SK-N-SH (cell line): Measurements from ENCODE around the gene MEF2C. TPM values are rescaled to one million over a fixed set of nuclear protein-coding genes. Genes with fewer than 3 reads are reported as not detected.
A peak's percentile ranks its signal among the peaks of the same experiment; 100 is the strongest.

Source experiments
- CTCF ChIA-PET: fragments of 300-600, 350-600 bp; formaldehyde crosslinking; extraction: SDS; loops from one replicate; lab custom pipeline; 2021; lab: Yijun Ruan, JAX
- POLR2A ChIA-PET: fragments of 350-600 bp; sonication (Branson Sonifier 250); formaldehyde crosslinking; extraction: SDS; loops from one replicate; lab custom pipeline; 2020; ENCODE audit warnings: antibody characterized with exemption, inconsistent platforms; lab: Yijun Ruan, JAX
- DNase-seq: peaks from one replicate; pipeline ENCODE4 v3.0.0; 2012
- H2AFZ ChIP-seq: fragments of 200-600 bp; sonication (generic); 2 replicates; pipeline ENCODE4 v1.8.1; 2016; ENCODE audit warnings: antibody characterized with exemption, mild to moderate bottlenecking, low read depth
- H3F3A ChIP-seq: fragments of 200-600 bp; sonication (generic); replicated peaks from 2 replicates; pipeline ENCODE3; 2016; ENCODE audit warnings: antibody characterized with exemption, mild to moderate bottlenecking; ENCODE audit not compliant: insufficient read depth
- H3K27ac ChIP-seq, 2 experiments: fragments of 200-500 bp in 1 of 2; fragments of 200-600 bp in 1 of 2; sonication (Bioruptor generic) in 1 of 2; sonication (generic), shearing (Covaris generic) in 1 of 2; 2 replicates each; pipeline versions ENCODE4 v1.5.1 to v1.6.1; 2014 to 2016; ENCODE audit warnings: low read depth in 2 of 2, inconsistent platforms in 1 of 2, low read length in 1 of 2, mild to moderate bottlenecking in 1 of 2, mixed read lengths in 1 of 2
- H3K27me3 ChIP-seq: fragments of 200-600 bp; sonication (generic), shearing (Covaris generic); 2 replicates; pipeline ENCODE4 v1.6.1; 2016; ENCODE audit warnings: mixed run types; ENCODE audit not compliant: insufficient read depth
- H3K36me3 ChIP-seq, 2 experiments: fragments of 200-500 bp in 1 of 2; fragments of 200-600 bp in 1 of 2; sonication (Bioruptor generic) in 1 of 2; sonication (generic) in 1 of 2; replicated peaks in 1 of 2; 2 replicates each; pipeline versions ENCODE3 to v1.5.1; 2014 to 2016; ENCODE audit warnings: low read length in 1 of 2, mild to moderate bottlenecking in 1 of 2; ENCODE audit not compliant: insufficient read depth in 2 of 2, control insufficient read depth in 1 of 2
- H3K4me1 ChIP-seq, 2 experiments: fragments of 200-500 bp in 1 of 2; fragments of 200-600 bp in 1 of 2; sonication (Bioruptor generic) in 1 of 2; sonication (generic), shearing (Covaris generic) in 1 of 2; 2 replicates each; pipeline versions ENCODE4 v1.5.1 to v1.6.1; 2014 to 2016; ENCODE audit warnings: low read depth in 1 of 2, low read length in 1 of 2, mixed run types in 1 of 2; ENCODE audit not compliant: insufficient read depth in 2 of 2, control insufficient read depth in 1 of 2
- H3K4me2 ChIP-seq: fragments of 200-600 bp; sonication (generic), shearing (Covaris generic); 2 replicates; pipeline ENCODE4 v1.6.1; 2017; ENCODE audit warnings: mixed run types
- H3K4me3 ChIP-seq, 2 experiments: fragments of 200-500 bp in 1 of 2; fragments of 200-600 bp in 1 of 2; sonication (Bioruptor generic) in 1 of 2; sonication (generic), shearing (Covaris generic) in 1 of 2; 2 replicates each; pipeline versions ENCODE4 v1.5.1 to v1.8.1; 2014 to 2016; ENCODE audit warnings: low read depth in 2 of 2, inconsistent platforms in 1 of 2, low read length in 1 of 2, mild to moderate bottlenecking in 1 of 2, mixed read lengths in 1 of 2, moderate library complexity in 1 of 2
- H3K79me2 ChIP-seq: fragments of 200-600 bp; sonication (generic); 2 replicates; pipeline ENCODE4 v1.8.1; 2017; ENCODE audit warnings: mild to moderate bottlenecking; ENCODE audit not compliant: insufficient read depth
- H3K9ac ChIP-seq: fragments of 200-600 bp; sonication (generic); 2 replicates; pipeline ENCODE4 v1.6.1; 2017; ENCODE audit warnings: mixed run types
- H3K9me2 ChIP-seq: fragments of 200-600 bp; sonication (generic); 2 replicates; pipeline ENCODE4 v1.6.1; 2017; ENCODE audit warnings: mixed run types
- H3K9me3 ChIP-seq: fragments of 200-600 bp; sonication (generic); 2 replicates; pipeline ENCODE4 v1.6.1; 2017; ENCODE audit warnings: mixed run types, mild to moderate bottlenecking, moderate library complexity
- H4K20me1 ChIP-seq: fragments of 200-600 bp; sonication (generic); 2 replicates; pipeline ENCODE4 v1.6.1; 2017; ENCODE audit warnings: mild to moderate bottlenecking, mixed run types; ENCODE audit not compliant: insufficient read depth
- ELF1 ChIP-seq: IDR thresholded peaks from 2 replicates; pipeline ENCODE4 v1.4.0; 2012
- FOXM1 ChIP-seq: IDR thresholded peaks from 2 replicates; pipeline ENCODE4 v1.4.0; 2012; ENCODE audit warnings: low read depth, mild to moderate bottlenecking
- GABPA ChIP-seq: IDR thresholded peaks from 2 replicates; pipeline ENCODE4 v1.4.0; 2012; ENCODE audit warnings: low read depth, mild to moderate bottlenecking
- GATA2 ChIP-seq: sonication (generic); formaldehyde crosslinking; IDR thresholded peaks from 2 replicates; pipeline ENCODE4 v1.5.0; 2020; ENCODE audit warnings: mild to moderate bottlenecking, missing genetic modification reagents
- MEF2A ChIP-seq: IDR thresholded peaks from 2 replicates; pipeline ENCODE4 v1.4.0; 2012; ENCODE audit warnings: low read depth, borderline replicate concordance
- NRF1 ChIP-seq: IDR thresholded peaks from 2 replicates; pipeline ENCODE4 v1.6.1; 2012; ENCODE audit warnings: low read depth, mild to moderate bottlenecking, low read length
- POLR2AphosphoS5 ChIP-seq: IDR thresholded peaks from 2 replicates; pipeline ENCODE4 v1.6.1; 2012; ENCODE audit warnings: low read depth, low read length
- RAD21 ChIP-seq: IDR thresholded peaks from 2 replicates; pipeline ENCODE4 v1.6.1; 2012; ENCODE audit warnings: mild to moderate bottlenecking, low read length
- RFX5 ChIP-seq: IDR thresholded peaks from 2 replicates; pipeline ENCODE4 v1.6.1; 2012; ENCODE audit warnings: mild to moderate bottlenecking, improper control_type of control experiment, low read length
- SMC3 ChIP-seq: IDR thresholded peaks from 2 replicates; pipeline ENCODE4 v1.6.1; 2012; ENCODE audit warnings: low read depth, low read length, improper control_type of control experiment
- YY1 ChIP-seq: IDR thresholded peaks from 2 replicates; pipeline ENCODE4 v1.4.0; 2012; ENCODE audit warnings: low read depth, mild to moderate bottlenecking
- WGBS: methylation state at CpG from one replicate; pipeline ENCODE4 v1.1.6; 2017; ENCODE audit warnings: low lambda C conversion rate; 5-methylcytosine and 5-hydroxymethylcytosine counted together
- polyA plus RNA-seq, 3 experiments: library from polyadenylated mRNA; depleted of rRNA; stranded (reverse); fragments of >200 nt; gene quantifications; 2 replicates each; pipeline ENCODE4 v1.2.3, GENCODE V29; 2012
- TF ChIP-seq, protein P1 (sequence below): IDR thresholded peaks from 2 replicates; pipeline ENCODE4 v1.4.0; 2012; ENCODE audit warnings: low read depth, borderline replicate concordance
- TF ChIP-seq, protein P2 (sequence below): fragments of 150-350 bp; IDR thresholded peaks from 2 replicates; pipeline ENCODE4 v1.6.1; 2017; ENCODE audit warnings: antibody characterized with exemption, low read length, low read depth, borderline replicate concordance
- TF ChIP-seq, protein P3 (sequence below): IDR thresholded peaks from 2 replicates; pipeline ENCODE4 v1.6.1; 2012; ENCODE audit warnings: mild to moderate bottlenecking, low read depth, low read length, moderate library complexity

Gene MEF2C
- polyA plus RNA-seq, 1 of the 3 experiments (the other 2 are of a cell fraction), result 1.2 TPM

DNA sequence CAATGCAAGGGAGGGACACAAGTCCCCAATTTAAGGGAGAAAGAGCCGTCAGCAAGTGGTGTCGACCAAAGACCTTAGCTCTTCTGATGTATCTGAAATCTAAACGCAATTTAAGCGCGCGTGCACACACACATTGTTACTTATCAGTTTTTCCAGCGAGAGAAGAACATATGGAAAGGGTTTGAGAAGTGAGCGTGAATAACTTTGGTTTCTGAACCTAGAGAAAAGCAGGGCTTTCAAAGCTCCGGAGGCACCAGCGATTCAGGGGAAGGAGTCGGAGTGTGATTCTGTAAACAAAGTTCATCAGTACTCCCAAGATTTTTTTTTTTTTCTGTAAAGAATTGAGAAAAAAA lies 191.8 kb downstream of the MEF2C start:
- TF ChIP-seq MEF2A (no peak), RFX5 (no peak), FOXM1 (no peak), POLR2AphosphoS5 (no peak), GABPA (no peak), SMC3 (no peak), GATA2 (CRISPR knock-in tag) (no peak), RAD21 (no peak), YY1 (no peak), ELF1 (no peak), NRF1 (no peak)
- TF ChIP-seq, protein P1, sequence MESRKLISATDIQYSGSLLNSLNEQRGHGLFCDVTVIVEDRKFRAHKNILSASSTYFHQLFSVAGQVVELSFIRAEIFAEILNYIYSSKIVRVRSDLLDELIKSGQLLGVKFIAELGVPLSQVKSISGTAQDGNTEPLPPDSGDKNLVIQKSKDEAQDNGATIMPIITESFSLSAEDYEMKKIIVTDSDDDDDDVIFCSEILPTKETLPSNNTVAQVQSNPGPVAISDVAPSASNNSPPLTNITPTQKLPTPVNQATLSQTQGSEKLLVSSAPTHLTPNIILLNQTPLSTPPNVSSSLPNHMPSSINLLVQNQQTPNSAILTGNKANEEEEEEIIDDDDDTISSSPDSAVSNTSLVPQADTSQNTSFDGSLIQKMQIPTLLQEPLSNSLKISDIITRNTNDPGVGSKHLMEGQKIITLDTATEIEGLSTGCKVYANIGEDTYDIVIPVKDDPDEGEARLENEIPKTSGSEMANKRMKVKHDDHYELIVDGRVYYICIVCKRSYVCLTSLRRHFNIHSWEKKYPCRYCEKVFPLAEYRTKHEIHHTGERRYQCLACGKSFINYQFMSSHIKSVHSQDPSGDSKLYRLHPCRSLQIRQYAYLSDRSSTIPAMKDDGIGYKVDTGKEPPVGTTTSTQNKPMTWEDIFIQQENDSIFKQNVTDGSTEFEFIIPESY, result no peak
- TF ChIP-seq, protein P2, sequence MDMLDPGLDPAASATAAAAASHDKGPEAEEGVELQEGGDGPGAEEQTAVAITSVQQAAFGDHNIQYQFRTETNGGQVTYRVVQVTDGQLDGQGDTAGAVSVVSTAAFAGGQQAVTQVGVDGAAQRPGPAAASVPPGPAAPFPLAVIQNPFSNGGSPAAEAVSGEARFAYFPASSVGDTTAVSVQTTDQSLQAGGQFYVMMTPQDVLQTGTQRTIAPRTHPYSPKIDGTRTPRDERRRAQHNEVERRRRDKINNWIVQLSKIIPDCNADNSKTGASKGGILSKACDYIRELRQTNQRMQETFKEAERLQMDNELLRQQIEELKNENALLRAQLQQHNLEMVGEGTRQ, result no peak
- TF ChIP-seq, protein P3, sequence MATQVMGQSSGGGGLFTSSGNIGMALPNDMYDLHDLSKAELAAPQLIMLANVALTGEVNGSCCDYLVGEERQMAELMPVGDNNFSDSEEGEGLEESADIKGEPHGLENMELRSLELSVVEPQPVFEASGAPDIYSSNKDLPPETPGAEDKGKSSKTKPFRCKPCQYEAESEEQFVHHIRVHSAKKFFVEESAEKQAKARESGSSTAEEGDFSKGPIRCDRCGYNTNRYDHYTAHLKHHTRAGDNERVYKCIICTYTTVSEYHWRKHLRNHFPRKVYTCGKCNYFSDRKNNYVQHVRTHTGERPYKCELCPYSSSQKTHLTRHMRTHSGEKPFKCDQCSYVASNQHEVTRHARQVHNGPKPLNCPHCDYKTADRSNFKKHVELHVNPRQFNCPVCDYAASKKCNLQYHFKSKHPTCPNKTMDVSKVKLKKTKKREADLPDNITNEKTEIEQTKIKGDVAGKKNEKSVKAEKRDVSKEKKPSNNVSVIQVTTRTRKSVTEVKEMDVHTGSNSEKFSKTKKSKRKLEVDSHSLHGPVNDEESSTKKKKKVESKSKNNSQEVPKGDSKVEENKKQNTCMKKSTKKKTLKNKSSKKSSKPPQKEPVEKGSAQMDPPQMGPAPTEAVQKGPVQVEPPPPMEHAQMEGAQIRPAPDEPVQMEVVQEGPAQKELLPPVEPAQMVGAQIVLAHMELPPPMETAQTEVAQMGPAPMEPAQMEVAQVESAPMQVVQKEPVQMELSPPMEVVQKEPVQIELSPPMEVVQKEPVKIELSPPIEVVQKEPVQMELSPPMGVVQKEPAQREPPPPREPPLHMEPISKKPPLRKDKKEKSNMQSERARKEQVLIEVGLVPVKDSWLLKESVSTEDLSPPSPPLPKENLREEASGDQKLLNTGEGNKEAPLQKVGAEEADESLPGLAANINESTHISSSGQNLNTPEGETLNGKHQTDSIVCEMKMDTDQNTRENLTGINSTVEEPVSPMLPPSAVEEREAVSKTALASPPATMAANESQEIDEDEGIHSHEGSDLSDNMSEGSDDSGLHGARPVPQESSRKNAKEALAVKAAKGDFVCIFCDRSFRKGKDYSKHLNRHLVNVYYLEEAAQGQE, result no peak
- Histone ChIP-seq H3K4me2 (peak overlapping the region; percentile 95), H3K79me2 (no peaks in the 10 kb centered on the region), H3K27me3 (peaks cover 94% of the 10 kb centered on the region), H3K27ac (no peak overlapping the region), H2AFZ (peak overlapping the region; percentile 68; the same call in 1 of the 2 replicates), H4K20me1 (no peaks in the 10 kb centered on the region), H3K4me3 (peak overlapping the region in 1 of 2 experiments; percentile 57; a peak in 2 of 4 replicates), H3K9me3 (no peaks in the 10 kb centered on the region), H3F3A (no peaks in the 10 kb centered on the region), H3K9me2 (no peaks in the 10 kb centered on the region), H3K36me3 (no peaks in the 10 kb centered on the region), H3K4me1 (peaks cover 5 to 14% of the 10 kb centered on the region in 2 experiments; a peak in 1 of 4 replicates), H3K9ac (no peak overlapping the region)
- CTCF ChIA-PET, result interaction anchor here (0.7 to 5.9 kb wide), 56 partner anchors 9 to 1749 kb away, joined by 3 to 83 read pairs (median 4); partner anchors contain the start of gene CCNH
- POLR2A ChIA-PET, result no interaction called here
- 4% methylated on average over 11 of the region's 11 CpGs for WGBS
- DNase-seq, result no peak
